GM21737 (cell line): ENCODE results near the gene CT83.

ENCODE experiments used
- ATAC-seq: cut with Tn5 transposase; IDR thresholded peaks from one replicate; pipeline ENCODE4 v1.9.1; 2021; ENCODE audit warnings: mild to moderate bottlenecking, moderate library complexity; ENCODE audit not compliant: unreplicated experiment

Gene CT83

DNA sequence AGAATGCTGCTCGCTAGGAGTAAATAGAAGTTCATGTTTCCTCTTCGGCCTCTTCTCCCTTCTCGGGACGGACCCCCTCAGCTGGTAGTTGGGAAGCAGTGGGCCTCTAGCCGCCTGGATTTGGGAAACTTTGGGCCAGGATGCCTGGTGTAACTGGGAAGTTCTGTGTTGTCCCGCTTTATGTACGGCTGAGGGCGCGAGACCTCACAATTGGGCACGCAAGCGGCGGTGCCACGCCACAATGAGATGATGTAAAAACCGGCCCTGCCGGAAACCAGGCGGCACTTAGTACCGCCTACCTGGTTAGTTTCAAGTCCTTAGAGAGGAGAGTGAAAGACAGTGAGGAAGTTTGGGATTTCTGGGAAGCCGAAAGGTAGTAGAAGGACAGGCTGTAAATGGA lies at the start of gene CT83:
CT83 (minus strand) TSS at position 155 of the 400 bp plus-strand sequence; CDS start at position 35, 120 bp downstream.
- ATAC-seq, result no peak

GRCh38 chrX:116499780-116500179 lies 37.0 kb upstream of the CT83 start:
- no peak for ATAC-seq

DNA sequence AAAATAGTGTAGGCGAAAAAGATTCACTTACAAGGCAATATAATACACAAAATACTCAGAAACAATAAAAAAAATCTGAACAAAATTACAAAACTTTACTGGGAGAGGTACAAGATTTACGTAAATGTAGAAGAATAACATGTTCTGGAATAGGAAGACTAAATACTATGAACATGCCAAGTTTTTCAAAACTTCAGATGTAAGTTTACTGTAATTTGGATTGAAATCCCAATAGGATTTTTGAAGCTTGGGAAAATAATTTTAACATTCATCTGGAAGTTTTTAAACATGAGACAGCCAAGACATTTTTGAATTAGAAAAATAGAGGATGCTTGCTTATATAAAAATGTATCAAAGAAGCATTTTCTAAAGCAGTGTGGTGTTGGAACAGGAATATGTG lies 30.5 kb upstream of the CT83 start:
- ATAC-seq, result no peak

- ATAC-seq, result no peak
Observed at GRCh38 chrX:116490104-116490503, 27.3 kb upstream of the CT83 start.

GRCh38 chrX:116480059-116480458 lies 17.3 kb upstream of the CT83 start:
- no peak for ATAC-seq

- ATAC-seq, result no peak
Observed at GRCh38 chrX:116449156-116449555, 13.6 kb downstream of the CT83 start.

GRCh38 chrX:116436358-116436816 lies 26.4 kb downstream of the CT83 start, which contains the start of gene SLC6A14:
TSS of gene SLC6A14 (plus strand) at chrX:116436606. CDS start at chrX:116436710, 104 bp downstream.
- no peak for ATAC-seq

DNA sequence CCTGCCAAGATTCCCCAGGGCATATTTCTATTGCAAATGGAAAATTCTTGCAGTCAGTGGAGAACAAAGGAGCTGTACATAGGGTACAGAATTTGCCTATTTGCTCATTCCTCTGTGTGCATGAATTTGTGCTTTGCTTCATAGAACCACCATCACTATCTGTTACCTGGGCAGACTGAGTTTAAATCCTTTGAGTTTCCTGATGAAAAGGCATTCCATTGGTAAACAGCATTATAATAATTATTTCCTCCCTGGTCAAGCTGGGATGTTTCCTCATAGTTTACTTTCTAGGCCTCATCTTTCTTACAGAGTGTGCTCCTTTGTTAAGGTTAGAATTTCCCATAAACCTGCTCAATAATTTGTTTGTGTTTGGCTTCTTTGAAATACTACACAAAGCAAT lies 27.2 kb downstream of the CT83 start:
- no peak for ATAC-seq

- ATAC-seq, result no peak
Observed at GRCh38 chrX:116427978-116428377, 34.8 kb downstream of the CT83 start.

DNA sequence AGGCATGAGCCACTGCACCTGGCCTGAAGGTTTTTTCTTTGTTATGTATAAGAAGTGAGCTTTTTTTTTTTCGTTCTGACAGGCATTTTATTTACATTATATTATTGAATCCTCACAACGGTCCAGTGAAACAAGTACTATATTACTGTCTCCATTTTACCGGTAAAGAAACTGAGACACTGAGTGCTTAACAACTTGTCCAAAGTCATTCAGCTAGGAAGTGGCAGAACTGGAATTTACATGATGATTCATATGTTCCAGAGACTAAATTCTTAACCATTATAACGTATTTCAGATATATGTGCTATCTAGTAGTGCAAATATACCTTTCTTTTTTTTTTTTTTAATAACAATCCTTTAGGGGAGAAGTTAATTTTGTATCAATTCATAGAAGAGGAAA lies 44.8 kb downstream of the CT83 start:
- ATAC-seq, result no peak

- ATAC-seq, result no peak
Observed at GRCh38 chrX:116417214-116417613, 45.6 kb downstream of the CT83 start.

- no peak for ATAC-seq
Observed at GRCh38 chrX:116413273-116413672, 49.5 kb downstream of the CT83 start.
